ENCODE data around the gene C9orf57.

DNA sequence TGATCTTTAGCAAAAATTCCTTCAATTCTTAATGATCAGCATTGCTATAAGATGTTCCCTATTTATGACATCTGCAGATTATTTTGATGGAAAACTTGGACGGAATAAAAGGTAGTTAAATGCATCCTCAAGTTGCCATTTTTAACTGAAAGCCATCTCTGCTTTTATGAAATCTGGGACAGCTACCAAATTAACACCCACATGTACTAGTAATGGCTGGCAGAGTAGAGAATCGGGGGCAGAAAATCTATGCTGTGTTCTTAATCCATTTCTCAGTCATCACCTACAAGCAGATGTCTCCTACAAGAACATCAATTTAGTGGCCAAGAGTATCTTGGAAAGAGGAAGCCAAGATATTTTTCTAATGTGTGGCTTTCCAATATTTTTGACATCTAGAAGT lies 22.1 kb upstream of the C9orf57 start:
- TF ChIP-seq, protein P1, sequence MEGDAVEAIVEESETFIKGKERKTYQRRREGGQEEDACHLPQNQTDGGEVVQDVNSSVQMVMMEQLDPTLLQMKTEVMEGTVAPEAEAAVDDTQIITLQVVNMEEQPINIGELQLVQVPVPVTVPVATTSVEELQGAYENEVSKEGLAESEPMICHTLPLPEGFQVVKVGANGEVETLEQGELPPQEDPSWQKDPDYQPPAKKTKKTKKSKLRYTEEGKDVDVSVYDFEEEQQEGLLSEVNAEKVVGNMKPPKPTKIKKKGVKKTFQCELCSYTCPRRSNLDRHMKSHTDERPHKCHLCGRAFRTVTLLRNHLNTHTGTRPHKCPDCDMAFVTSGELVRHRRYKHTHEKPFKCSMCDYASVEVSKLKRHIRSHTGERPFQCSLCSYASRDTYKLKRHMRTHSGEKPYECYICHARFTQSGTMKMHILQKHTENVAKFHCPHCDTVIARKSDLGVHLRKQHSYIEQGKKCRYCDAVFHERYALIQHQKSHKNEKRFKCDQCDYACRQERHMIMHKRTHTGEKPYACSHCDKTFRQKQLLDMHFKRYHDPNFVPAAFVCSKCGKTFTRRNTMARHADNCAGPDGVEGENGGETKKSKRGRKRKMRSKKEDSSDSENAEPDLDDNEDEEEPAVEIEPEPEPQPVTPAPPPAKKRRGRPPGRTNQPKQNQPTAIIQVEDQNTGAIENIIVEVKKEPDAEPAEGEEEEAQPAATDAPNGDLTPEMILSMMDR (IDR thresholded peaks at IDR 0.05): no peak
- no peak for TF ChIP-seq EZH2 (IDR thresholded peaks at IDR 0.05; ENCODE audit: borderline replicate concordance, insufficient read depth, low read depth, low read length, poor library complexity, severe bottlenecking)
